IPS-NIHi11 (cell line): ENCODE measurements around the gene PRR9.

Experiments used
- DNase-seq: peaks from one replicate; pipeline ENCODE4 v3.0.0; 2012; ENCODE audit warnings: mixed read lengths, low spot score

Gene PRR9

DNA sequence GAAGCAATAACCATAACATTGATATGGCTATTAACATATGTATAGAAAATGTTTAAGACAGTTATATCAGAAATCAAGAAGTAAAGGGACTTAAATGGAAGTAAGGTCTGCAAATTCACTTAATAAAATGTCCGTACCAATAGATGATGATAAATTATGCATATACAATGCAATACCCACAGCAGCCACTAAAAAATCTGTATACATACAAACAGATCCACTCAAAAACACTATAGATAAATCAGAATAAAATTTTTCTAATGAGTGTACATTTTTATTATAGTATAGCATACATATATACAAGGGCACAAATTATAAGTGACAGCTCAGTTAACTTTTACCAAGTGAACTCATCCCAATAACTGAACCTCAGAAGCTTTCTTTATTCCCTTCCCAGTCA is 48.1 kb downstream of the PRR9 start:
- DNase-seq, result no peak
